MCF 10A (cell line): ENCODE data around the gene ITGB7. TPM values are rescaled to one million over a fixed set of nuclear protein-coding genes. Genes with fewer than 3 reads are reported as not detected.

Experiments used
- BruUV-seq: library from RNA; stranded (reverse); fragments of 400-500 nt; replicated peaks from 2 replicates; lab custom pipeline; 2021; lab: Mats Ljungman, UMichigan
- CTCF ChIA-PET: fragments of 300-600 bp; sonication (Branson Sonifier 250); formaldehyde crosslinking; extraction: SDS; loops from one replicate; lab custom pipeline; 2021; ENCODE audit warnings: antibody characterized with exemption, inconsistent platforms; lab: Yijun Ruan, JAX
- POLR2A ChIA-PET: fragments of 300-600, 350-650 bp; sonication (Branson Sonifier 250); formaldehyde crosslinking; extraction: SDS; loops from one replicate; lab custom pipeline; 2020; ENCODE audit warnings: antibody characterized with exemption, inconsistent platforms; lab: Yijun Ruan, JAX
- DNase-seq: peaks from one replicate; pipeline ENCODE4 v3.0.0-alpha.2; 2018; ENCODE audit not compliant: unreplicated experiment
- H3K27ac Mint-ChIP-seq: one replicate; pipeline ENCODE4 v1.8.0; 2022; ENCODE audit warnings: mild to moderate bottlenecking, low read depth, mixed read lengths; ENCODE audit not compliant: unreplicated experiment
- H3K27me3 Mint-ChIP-seq: one replicate; pipeline ENCODE4 v1.8.0; 2022; ENCODE audit warnings: mixed read lengths; ENCODE audit not compliant: insufficient read depth, unreplicated experiment
- H3K36me3 Mint-ChIP-seq: one replicate; pipeline ENCODE4 v1.8.0; 2022; ENCODE audit warnings: mild to moderate bottlenecking, moderate library complexity, mixed read lengths; ENCODE audit not compliant: insufficient read depth, unreplicated experiment
- H3K4me1 Mint-ChIP-seq: one replicate; pipeline ENCODE4 v1.8.0; 2022; ENCODE audit warnings: mixed read lengths; ENCODE audit not compliant: insufficient read depth, unreplicated experiment
- H3K4me3 Mint-ChIP-seq: one replicate; pipeline ENCODE4 v1.8.0; 2022; ENCODE audit warnings: mild to moderate bottlenecking, moderate library complexity, mixed read lengths; ENCODE audit not compliant: unreplicated experiment
- H3K9me3 Mint-ChIP-seq: one replicate; pipeline ENCODE4 v1.8.0; 2022; ENCODE audit warnings: mixed read lengths; ENCODE audit not compliant: unreplicated experiment
- CTCF ChIP-seq: fragments of 200-600 bp; IDR thresholded peaks from one replicate; pipeline ENCODE4 v1.8.0; 2022; ENCODE audit warnings: antibody characterized with exemption, mild to moderate bottlenecking; ENCODE audit not compliant: unreplicated experiment
- intact Hi-C: fragments of 100-400 bp; cut with micrococcal nuclease; formaldehyde crosslinking; loops from 2 replicates; pipeline ENCODE4 v1.14.1; 2022
- total RNA-seq: library from RNA; stranded (reverse); gene quantifications from 2 replicates; pipeline ENCODE4 v1.2.3, GENCODE V29; 2022

ITGB7 gene
- total RNA-seq, 1 experiment from 2014 or later = 1.0 TPM

DNA sequence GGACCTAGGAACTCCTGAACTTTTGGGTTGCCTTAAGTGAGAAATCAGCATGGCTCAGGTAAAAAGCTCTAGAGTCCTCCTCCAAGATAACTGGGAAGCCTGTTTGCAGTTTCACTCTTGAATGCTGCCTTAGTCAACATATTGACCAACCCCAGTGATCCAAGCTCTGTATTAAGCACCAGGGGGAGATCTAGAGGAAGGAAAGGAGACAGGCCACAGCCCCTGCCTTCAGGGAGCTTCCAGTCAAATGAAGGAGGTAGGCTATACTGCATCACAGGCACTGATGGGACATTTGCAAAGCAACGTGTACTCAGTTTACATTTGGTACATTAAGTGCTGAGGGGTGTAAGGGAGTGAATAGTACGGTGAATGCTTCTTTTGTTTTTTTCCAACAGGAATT is 25.1 kb downstream of the ITGB7 start:
- peaks cover 26% of the 10 kb centered on the region for H3K4me1 Mint-ChIP-seq
- no peak for DNase-seq
- BruUV-seq = TSS peak; percentile 42
- peaks cover 64% of the 10 kb centered on the region for H3K36me3 Mint-ChIP-seq
- POLR2A ChIA-PET = interaction anchor here (0.7 to 3.2 kb wide), 14 partner anchors 8 to 139 kb away, joined by 3 to 21 read pairs (median 10); partner anchors contain the start of genes AAAS, ESPL1, MYG1 and PFDN5
- H3K27me3 Mint-ChIP-seq = no peaks in the 10 kb centered on the region
- H3K9me3 Mint-ChIP-seq = no peaks in the 10 kb centered on the region
- TF ChIP-seq CTCF = no peak
- H3K27ac Mint-ChIP-seq = peak overlapping the region; percentile 94
- intact Hi-C loops = no loop called here
- H3K4me3 Mint-ChIP-seq = peak overlapping the region; percentile 95
- CTCF ChIA-PET = interaction anchor here (0.5 to 3.0 kb wide), 11 partner anchors 9 to 197 kb away, joined by 3 to 13 read pairs (median 4); no protein-coding TSS in a partner anchor

DNA sequence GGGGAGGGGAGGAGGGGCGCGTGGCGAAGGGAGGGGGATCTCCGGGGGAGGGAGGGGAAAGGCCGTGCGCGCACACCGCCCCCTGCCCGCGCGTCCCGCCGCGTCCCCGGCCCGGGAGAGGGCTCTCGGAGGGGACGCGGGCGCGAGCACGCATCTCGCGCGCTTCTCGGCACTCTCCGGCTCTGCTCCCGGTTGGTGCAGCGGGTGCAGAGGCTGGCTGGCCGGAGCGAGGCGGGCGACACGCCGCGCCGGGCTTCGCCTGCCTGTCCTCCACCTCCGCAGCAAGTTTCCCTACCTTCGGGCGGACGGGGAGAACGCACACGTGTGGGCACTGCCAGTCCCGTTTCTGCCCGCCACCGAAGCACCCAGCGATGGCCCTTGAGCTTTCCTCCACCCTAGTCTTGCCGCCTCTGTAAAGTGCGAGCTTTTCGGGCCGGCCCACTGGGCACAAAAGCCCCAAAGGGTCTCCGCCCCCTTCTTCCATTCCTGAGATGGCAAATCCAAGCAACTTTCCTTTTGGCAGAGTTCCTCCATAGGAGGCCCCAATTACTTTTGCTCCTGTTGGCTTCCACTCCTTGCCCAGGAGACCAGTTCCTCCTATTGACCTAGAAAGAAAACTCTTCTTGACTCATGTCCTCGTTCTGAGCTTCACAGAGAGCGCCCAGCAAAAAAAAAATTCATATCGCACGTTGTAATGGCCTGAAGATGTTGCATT is 26.0 kb downstream of the ITGB7 start:
- intact Hi-C loops = no loop called here
- ChIA-PET POLR2A (interaction anchor here (0.6 to 3.2 kb wide), 31 partner anchors 9 to 320 kb away, joined by 3 to 21 read pairs (median 5); partner anchors contain the start of genes AAAS, EIF4B, ESPL1 and MYG1), CTCF (interaction anchor here (0.6 to 3.0 kb wide), 9 partner anchors 20 to 198 kb away, joined by 3 to 13 read pairs (median 4); no protein-coding TSS in a partner anchor)
- Mint-ChIP-seq H3K27me3 (no peaks in the 10 kb centered on the region), H3K9me3 (no peaks in the 10 kb centered on the region), H3K4me1 (peaks cover 26% of the 10 kb centered on the region), H3K4me3 (peak overlapping the region; percentile 95), H3K27ac (peak overlapping the region; percentile 94), H3K36me3 (peaks cover 55% of the 10 kb centered on the region)
- no peak for TF ChIP-seq CTCF
- peak; percentile 68 for DNase-seq
- BruUV-seq = no TSS peak

DNA sequence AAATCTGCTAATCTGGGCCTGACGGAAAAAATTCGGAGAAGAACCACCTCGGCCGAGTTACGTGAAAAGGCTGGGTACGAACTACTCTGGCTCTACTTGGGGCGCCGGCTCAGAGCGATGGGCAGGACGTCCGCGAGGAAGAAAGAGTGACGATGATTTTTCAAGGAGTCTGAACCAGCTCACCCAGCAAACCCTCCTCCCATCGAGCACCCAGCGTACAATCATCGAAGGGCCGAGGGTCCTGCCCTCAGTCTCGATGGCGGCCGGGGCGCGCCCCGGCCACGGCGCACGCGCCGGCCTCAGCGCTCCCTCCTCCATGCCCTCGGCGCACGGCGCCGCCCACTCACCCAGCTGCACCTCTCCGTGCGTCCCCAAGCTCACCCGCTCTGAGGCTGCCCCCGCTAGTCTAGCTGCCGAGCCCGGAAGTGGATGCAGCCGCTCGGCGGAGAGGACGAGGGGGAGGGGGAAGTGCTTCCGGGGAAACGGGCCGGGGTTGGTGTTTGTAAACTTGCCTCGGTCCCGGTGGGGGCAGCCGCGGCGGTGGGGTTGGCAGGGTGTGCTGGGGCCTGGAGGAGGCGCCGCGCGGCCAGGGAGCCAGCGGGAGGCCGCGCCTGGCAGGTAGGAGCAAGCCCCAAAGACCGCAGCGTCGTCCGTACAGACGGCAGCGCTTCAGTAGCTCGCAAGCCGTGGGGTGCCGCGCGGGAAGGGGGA is 26.7 kb downstream of the ITGB7 start, which contains the start of the genes CSAD and ZNF740:
Gene CSAD, minus strand, starts transcription at position 706 of the 711 bp plus-strand sequence. CDS start 7,455 bp downstream, outside the sequence.
Gene ZNF740, plus strand, starts transcription at position 503 of the 711 bp plus-strand sequence. CDS start 1,262 bp downstream, outside the sequence.
- Mint-ChIP-seq H3K36me3 (peaks cover 48% of the 10 kb centered on the region), H3K9me3 (no peaks in the 10 kb centered on the region), H3K27ac (peak within 1 kb of the TSS; percentile 94), H3K27me3 (no peaks in the 10 kb centered on the region), H3K4me1 (peaks cover 29% of the 10 kb centered on the region), H3K4me3 (peak within 1 kb of the TSS; percentile 95)
- no TSS peak for BruUV-seq
- no peak for TF ChIP-seq CTCF
- DNase-seq = peak; percentile 96
- ChIA-PET CTCF (interaction anchor here (1.1 to 3.0 kb wide), 3 partner anchors 19 to 165 kb away, joined by 3 to 13 read pairs (median 6); no protein-coding TSS in a partner anchor), POLR2A (interaction anchor here (0.6 to 3.2 kb wide), 27 partner anchors 10 to 321 kb away, joined by 3 to 21 read pairs (median 5); partner anchors contain the start of genes AAAS, EIF4B, ESPL1 and MYG1)
- intact Hi-C loops = no loop called here
